ENCODE results near the gene FADS2. TPM values are rescaled to one million over a fixed set of nuclear protein-coding genes. Genes with fewer than 3 reads are reported as not detected.

The FADS2 gene
- total RNA-seq, 1 donor from 2014 or later = 402 TPM

DNA sequence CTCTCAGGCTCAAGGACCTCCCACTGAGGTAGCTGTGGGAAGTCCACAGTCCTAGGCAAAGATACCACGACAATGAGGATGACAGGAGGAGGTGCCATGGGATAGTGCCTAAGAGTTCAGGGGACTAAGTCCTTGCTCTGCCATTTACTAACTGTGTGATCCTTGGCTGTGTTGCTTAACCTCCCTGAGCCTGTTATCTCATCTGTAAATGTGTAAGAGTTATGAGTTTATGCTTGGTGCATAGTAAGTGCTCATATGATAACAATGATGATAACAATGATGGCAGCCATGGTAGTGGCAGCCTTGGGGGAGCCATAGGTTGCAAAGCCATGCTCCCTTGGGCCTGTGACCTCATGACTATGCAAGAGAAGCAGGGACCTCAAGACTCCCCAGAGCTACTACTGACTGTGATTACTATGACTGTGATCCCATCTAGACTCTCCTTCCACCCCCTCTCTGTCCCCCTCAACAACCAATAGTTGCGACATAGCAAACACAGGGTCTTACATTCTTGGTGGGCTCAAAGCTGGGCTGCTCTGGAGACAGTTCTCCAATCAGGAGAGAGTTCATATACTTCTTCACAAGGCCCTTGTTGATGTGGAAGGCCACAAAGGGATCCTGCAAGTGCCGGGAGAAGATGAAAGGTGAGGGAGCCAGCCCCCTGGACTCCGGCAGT, 15.2 kb upstream of the FADS2 start:
- Mint-ChIP-seq H3K9me3 (ENCODE audit: low read depth) (no peaks in the 10 kb centered on the region), H3K27ac (no peak overlapping the region), H3K4me3 (ENCODE audit: low read depth) (no peak overlapping the region), H3K27me3 (no peaks in the 10 kb centered on the region), H3K36me3 (ENCODE audit: insufficient read depth) (peaks cover 28% of the 10 kb centered on the region), H3K4me1 (ENCODE audit: low read depth) (peaks cover 12% of the 10 kb centered on the region)
- no peak for DNase-seq (ENCODE audit: low spot score, unreplicated experiment)
- TF ChIP-seq, protein P1, sequence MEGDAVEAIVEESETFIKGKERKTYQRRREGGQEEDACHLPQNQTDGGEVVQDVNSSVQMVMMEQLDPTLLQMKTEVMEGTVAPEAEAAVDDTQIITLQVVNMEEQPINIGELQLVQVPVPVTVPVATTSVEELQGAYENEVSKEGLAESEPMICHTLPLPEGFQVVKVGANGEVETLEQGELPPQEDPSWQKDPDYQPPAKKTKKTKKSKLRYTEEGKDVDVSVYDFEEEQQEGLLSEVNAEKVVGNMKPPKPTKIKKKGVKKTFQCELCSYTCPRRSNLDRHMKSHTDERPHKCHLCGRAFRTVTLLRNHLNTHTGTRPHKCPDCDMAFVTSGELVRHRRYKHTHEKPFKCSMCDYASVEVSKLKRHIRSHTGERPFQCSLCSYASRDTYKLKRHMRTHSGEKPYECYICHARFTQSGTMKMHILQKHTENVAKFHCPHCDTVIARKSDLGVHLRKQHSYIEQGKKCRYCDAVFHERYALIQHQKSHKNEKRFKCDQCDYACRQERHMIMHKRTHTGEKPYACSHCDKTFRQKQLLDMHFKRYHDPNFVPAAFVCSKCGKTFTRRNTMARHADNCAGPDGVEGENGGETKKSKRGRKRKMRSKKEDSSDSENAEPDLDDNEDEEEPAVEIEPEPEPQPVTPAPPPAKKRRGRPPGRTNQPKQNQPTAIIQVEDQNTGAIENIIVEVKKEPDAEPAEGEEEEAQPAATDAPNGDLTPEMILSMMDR (IDR thresholded peaks at IDR 0.05; ENCODE audit: unreplicated experiment) = no peak

- TF ChIP-seq, protein P1 (IDR thresholded peaks at IDR 0.05; ENCODE audit: unreplicated experiment) = no peak
- Mint-ChIP-seq H3K27me3 (no peaks in the 10 kb centered on the region), H3K4me3 (ENCODE audit: low read depth) (peak overlapping the region; percentile 97), H3K9me3 (ENCODE audit: low read depth) (no peaks in the 10 kb centered on the region), H3K4me1 (ENCODE audit: low read depth) (peaks cover 13% of the 10 kb centered on the region), H3K27ac (peak overlapping the region; percentile 98), H3K36me3 (ENCODE audit: insufficient read depth) (peaks cover 21% of the 10 kb centered on the region)
- DNase-seq (ENCODE audit: low spot score, unreplicated experiment) = no peak
Measured at GRCh38 chr11:61814247-61814957, 13.7 kb upstream of the FADS2 start.

DNA sequence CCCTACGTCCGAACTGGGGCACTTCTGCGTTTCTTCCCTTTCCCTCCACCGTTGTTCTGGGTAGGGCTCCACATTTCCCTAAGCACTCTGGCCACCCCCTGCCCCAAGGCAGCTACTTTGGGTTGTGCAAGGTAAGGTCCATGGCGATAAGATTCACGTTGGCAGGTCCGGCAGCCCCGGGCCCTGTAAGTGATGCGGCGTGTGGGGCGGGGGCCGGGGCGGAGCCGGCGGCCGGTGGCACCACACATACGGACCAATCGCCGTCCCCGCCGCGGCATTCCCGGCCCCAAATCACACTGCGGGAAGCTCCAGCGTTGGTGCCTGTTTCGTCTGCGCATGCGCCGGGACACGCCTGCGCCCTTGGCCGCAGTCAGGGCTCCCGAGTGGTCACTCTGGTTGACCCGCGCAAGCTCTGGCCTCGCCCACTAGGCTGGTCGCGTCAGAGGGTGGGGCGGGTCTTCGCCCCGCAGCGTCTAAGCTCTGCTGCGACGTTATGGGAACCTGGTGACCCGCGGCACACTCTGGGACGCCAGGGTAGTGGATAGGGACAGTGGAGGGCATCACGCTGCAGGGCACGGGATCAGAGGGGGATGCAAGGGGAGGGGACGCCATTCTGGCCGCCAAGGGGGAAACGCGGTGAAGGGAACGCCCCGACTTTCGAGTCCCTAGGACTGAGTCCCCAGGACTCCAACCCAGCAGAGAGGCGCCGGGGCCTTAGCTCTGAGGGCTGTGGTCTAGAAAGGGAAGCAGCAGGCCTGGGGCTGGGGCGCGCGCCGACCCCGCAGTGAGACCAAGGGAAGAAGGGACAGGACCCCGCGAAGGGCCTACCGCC, 12.9 kb upstream of the FADS2 start:
- no peaks in the 10 kb centered on the region for H3K27me3 Mint-ChIP-seq
- TF ChIP-seq, protein P1 (IDR thresholded peaks at IDR 0.05; ENCODE audit: unreplicated experiment) = no peak
- peak; percentile 94 for DNase-seq (ENCODE audit: low spot score, unreplicated experiment)
- H3K27ac Mint-ChIP-seq = peak overlapping the region; percentile 98
- H3K36me3 Mint-ChIP-seq (ENCODE audit: insufficient read depth) = peaks cover 18% of the 10 kb centered on the region
- no peaks in the 10 kb centered on the region for H3K9me3 Mint-ChIP-seq (ENCODE audit: low read depth)
- H3K4me1 Mint-ChIP-seq (ENCODE audit: low read depth) = peaks cover 13% of the 10 kb centered on the region
- peak overlapping the region; percentile 97 for H3K4me3 Mint-ChIP-seq (ENCODE audit: low read depth)

DNA sequence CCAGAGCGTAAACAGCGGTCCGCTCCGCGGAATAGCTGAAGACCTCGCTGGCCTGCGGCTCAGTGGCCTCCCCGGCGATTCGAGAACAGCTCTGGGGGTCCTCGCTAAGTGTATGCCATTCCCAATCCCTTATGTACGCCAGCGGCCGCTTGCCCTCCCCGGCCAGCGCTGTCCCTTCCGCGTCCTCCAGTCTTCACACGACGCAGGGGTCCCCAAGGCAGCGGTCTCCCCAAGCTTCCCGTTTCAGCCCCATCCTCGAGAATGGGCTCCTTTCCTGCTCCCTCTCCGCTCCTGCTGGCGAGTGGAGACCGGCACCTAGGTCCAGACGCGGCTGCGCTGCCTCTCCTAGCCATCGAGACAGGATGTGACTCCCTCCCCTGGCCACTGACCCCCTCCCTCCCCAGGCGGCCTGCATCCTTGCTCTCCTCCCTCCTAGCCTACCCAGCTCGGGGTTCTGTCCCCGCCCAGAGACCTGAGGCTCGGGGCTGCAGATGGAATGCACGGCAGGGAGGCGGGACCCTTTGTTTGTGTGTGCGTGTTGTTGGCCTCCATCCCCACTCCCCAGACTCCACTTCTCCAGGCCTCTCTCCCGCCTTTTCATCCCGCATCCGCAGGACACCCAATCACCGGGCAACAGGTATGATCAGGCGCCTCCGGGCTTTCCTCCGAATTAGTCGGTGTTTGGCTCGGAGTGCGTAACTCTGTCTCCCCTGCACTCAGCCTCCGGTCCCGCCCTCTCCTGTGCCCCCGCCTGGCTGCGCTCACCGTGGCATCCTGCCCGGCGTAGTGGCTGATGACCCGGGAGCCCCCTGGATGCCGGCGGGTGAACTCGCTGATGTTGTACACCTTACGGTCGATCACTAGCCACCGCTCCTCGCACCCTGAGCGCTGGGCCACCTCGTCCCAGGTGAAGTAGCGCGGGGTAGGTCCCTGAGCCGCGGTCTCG, 12.0 kb upstream of the FADS2 start:
- peak overlapping the region; percentile 98 for H3K27ac Mint-ChIP-seq
- peaks cover 18% of the 10 kb centered on the region for H3K36me3 Mint-ChIP-seq (ENCODE audit: insufficient read depth)
- H3K9me3 Mint-ChIP-seq (ENCODE audit: low read depth) = no peaks in the 10 kb centered on the region
- H3K4me3 Mint-ChIP-seq (ENCODE audit: low read depth) = peak overlapping the region; percentile 97
- peak; percentile 62 for DNase-seq (ENCODE audit: low spot score, unreplicated experiment)
- no peaks in the 10 kb centered on the region for H3K27me3 Mint-ChIP-seq
- TF ChIP-seq, protein P1 (IDR thresholded peaks at IDR 0.05; ENCODE audit: unreplicated experiment) = no peak
- H3K4me1 Mint-ChIP-seq (ENCODE audit: low read depth) = peaks cover 13% of the 10 kb centered on the region

Data from progenitor cell of endocrine pancreas (in vitro differentiated cells).